A673 (cell line): ENCODE data around the gene LACTBL1.

Source experiments
- CTCF ChIP-seq: fragments of 300-800, 200-600 bp; sonication (generic); conservative IDR thresholded peaks from 2 replicates; pipeline ENCODE4 v1.5.1; 2017; ENCODE audit warnings: low read depth, mild to moderate bottlenecking, antibody characterized with exemption, low read length, moderate library complexity, mixed read lengths
- EZH2 ChIP-seq: fragments of 200-600 bp; sonication (generic); IDR thresholded peaks from 2 replicates; pipeline ENCODE4 v1.6.1; 2017; ENCODE audit warnings: borderline replicate concordance, low read depth, mild to moderate bottlenecking, mixed read lengths, antibody characterized with exemption, low read length; ENCODE audit not compliant: poor library complexity, severe bottlenecking

- TF ChIP-seq CTCF: no peak
- no peak for TF ChIP-seq EZH2
Measured at GRCh38 chr1:22910286-22910685, 62.4 kb downstream of the LACTBL1 start.
